K562 (cell line): ENCODE results near the gene NR3C1. TPM values are rescaled to one million over a fixed set of nuclear protein-coding genes. Genes with fewer than 3 reads are reported as not detected.

Experiments used
- ATAC-seq: fragments of 200-7000 bp; cut with Tn5 transposase; 3 replicates; pipeline ENCODE4 v1.9.1; 2020; ENCODE audit warnings: moderate library complexity
- BruUV-seq: library from RNA; stranded (reverse); fragments of 400-500 nt; replicated peaks from 2 replicates; lab custom pipeline; 2021; lab: Mats Ljungman, UMichigan
- CTCF ChIA-PET: fragments of 300-600 bp; formaldehyde crosslinking; extraction: SDS; loops from one replicate; lab custom pipeline; 2021; ENCODE audit warnings: low intra/inter-chr PET ratio; lab: Yijun Ruan, JAX
- POLR2A ChIA-PET: fragments of 300-600, 350-650 bp; sonication (Branson Sonifier 250); formaldehyde crosslinking; extraction: SDS; loops from one replicate; lab custom pipeline; 2021; ENCODE audit warnings: antibody characterized with exemption, inconsistent platforms; lab: Yijun Ruan, JAX
- DNase-seq, 4 experiments: peaks; one replicate each; pipeline versions ENCODE4 v3.0.0 to v3.0.0-alpha.2; 2011 to 2018; ENCODE audit warnings: low spot score in 3 of 4, mixed read lengths in 3 of 4; ENCODE audit errors: extremely low read depth in 1 of 4
- FAIRE-seq: peaks from 2 replicates; lab custom pipeline; 2011; peaks lifted over from hg19 to GRCh38; lab: Jason Lieb, UNC
- H2AFZ ChIP-seq: 2 replicates; pipeline ENCODE4 v1.6.0; 2011; ENCODE audit warnings: low read depth, low read length, control low read depth, inconsistent platforms
- H3K27ac ChIP-seq: fragments of 200-600 bp; 3 replicates; pipeline ENCODE4 v1.8.0; 2011; ENCODE audit warnings: low read depth, mild to moderate bottlenecking, control low read depth, inconsistent platforms, low read length, moderate library complexity, mixed read lengths; ENCODE audit errors: extremely low read depth
- H3K27me3 ChIP-seq, 2 experiments: fragments of 300-600 bp in 1 of 2; 2 replicates in 1 of 2; 3 replicates in 1 of 2; pipeline versions ENCODE4 v1.6.0 to v1.8.0; 2011; ENCODE audit warnings: inconsistent platforms in 2 of 2, low read length in 2 of 2, mild to moderate bottlenecking in 1 of 2, mixed read lengths in 1 of 2, moderate library complexity in 1 of 2; ENCODE audit not compliant: control insufficient read depth in 2 of 2, insufficient read depth in 2 of 2
- H3K36me3 ChIP-seq: fragments of 300-600 bp; 3 replicates; pipeline ENCODE4 v1.8.0; 2011; ENCODE audit warnings: mild to moderate bottlenecking, low read length, inconsistent platforms; ENCODE audit not compliant: control insufficient read depth, insufficient read depth
- H3K4me1 ChIP-seq, 2 experiments: fragments of 200-600 bp in 1 of 2; replicated peaks in 1 of 2; 2 replicates in 1 of 2; 3 replicates in 1 of 2; pipeline versions ENCODE4 v1.5.1 to v1.8.0; 2011; ENCODE audit warnings: inconsistent platforms in 2 of 2, low read length in 2 of 2, mild to moderate bottlenecking in 1 of 2, mixed read lengths in 1 of 2, moderate library complexity in 1 of 2; ENCODE audit not compliant: control insufficient read depth in 2 of 2, insufficient read depth in 2 of 2
- H3K4me2 ChIP-seq: 2 replicates; pipeline ENCODE4 v1.6.1; 2011; ENCODE audit warnings: low read length, control low read depth, inconsistent platforms, mixed read lengths; ENCODE audit not compliant: insufficient read depth
- H3K4me3 ChIP-seq: fragments of 200-600 bp; sonication (generic), shearing (Covaris generic); 2 replicates; pipeline ENCODE4 v1.5.1; 2016; ENCODE audit warnings: control low read depth, inconsistent platforms
- H3K79me2 ChIP-seq: fragments of 200-600 bp; 3 replicates; pipeline ENCODE4 v1.8.0; 2011; ENCODE audit warnings: low read length, inconsistent platforms; ENCODE audit not compliant: control insufficient read depth, insufficient read depth
- H3K9ac ChIP-seq, 2 experiments: 2 replicates each; pipeline versions ENCODE4 v1.6.0 to v1.6.1; 2011; ENCODE audit warnings: low read depth in 2 of 2, low read length in 2 of 2, control low read depth in 1 of 2, inconsistent platforms in 1 of 2, mild to moderate bottlenecking in 1 of 2, mixed read lengths in 1 of 2; ENCODE audit not compliant: insufficient read depth in 1 of 2
- H3K9me1 ChIP-seq: one replicate; pipeline ENCODE4 v1.6.0; 2011; ENCODE audit warnings: inconsistent platforms, mild to moderate bottlenecking, low read length, moderate library complexity; ENCODE audit not compliant: control insufficient read depth, insufficient read depth
- H3K9me3 ChIP-seq: replicated peaks from 2 replicates; pipeline ENCODE4 v1.5.1; 2011; ENCODE audit warnings: low read depth, low read length, inconsistent platforms; ENCODE audit not compliant: control insufficient read depth, insufficient read depth
- H4K20me1 ChIP-seq: replicated peaks from 2 replicates; pipeline ENCODE4 v1.6.1; 2011; ENCODE audit warnings: low read length, inconsistent platforms, mixed read lengths; ENCODE audit not compliant: control insufficient read depth, insufficient read depth
- IRF1 ChIP-seq: sonication (generic); formaldehyde crosslinking; IDR thresholded peaks from 2 replicates; pipeline ENCODE4 v1.8.0; 2022; ENCODE audit warnings: missing genetic modification reagents, mild to moderate bottlenecking, borderline replicate concordance
- NBN ChIP-seq: fragments of 450-650 bp; IDR thresholded peaks from 2 replicates; pipeline ENCODE4 v1.6.1; 2016; ENCODE audit warnings: low read depth, mild to moderate bottlenecking
- NR0B1 ChIP-seq: fragments of 450-650 bp; IDR thresholded peaks from one replicate; pipeline ENCODE4 v1.6.1; 2018; ENCODE audit warnings: mild to moderate bottlenecking, moderate library complexity; ENCODE audit not compliant: partially characterized antibody
- PHB ChIP-seq: fragments of 250-450 bp; sonication (Bioruptor Pico); IDR thresholded peaks from 2 replicates; pipeline ENCODE4 v1.5.0; 2021
- TAF7 ChIP-seq: fragments of 450-650 bp; IDR thresholded peaks from 2 replicates; pipeline ENCODE4 v1.6.1; 2016; ENCODE audit warnings: missing genetic modification characterization, missing compliant biosample characterization
- ZNF3 ChIP-seq: fragments of 250-450 bp; sonication (Bioruptor Pico); IDR thresholded peaks from 2 replicates; pipeline ENCODE4 v1.5.0; 2021; ENCODE audit warnings: mild to moderate bottlenecking, moderate library complexity
- WGBS: fragments of 100-300 bp; shearing (Covaris generic); methylation state at CpG from one replicate; pipeline ENCODE4 v1.1.6; 2016; ENCODE audit warnings: low coverage, mixed read lengths; ENCODE audit not compliant: insufficient coverage; ENCODE audit errors: missing lambda C conversion rate; 5-methylcytosine and 5-hydroxymethylcytosine counted together
- in situ Hi-C: fragments of 300-500 bp; cut with MboI; formaldehyde crosslinking; loops from 4 replicates; pipeline ENCODE4 v1.15.0; 2018; ENCODE audit warnings: inconsistent platforms, mixed read lengths
- intact Hi-C: fragments of 100-400 bp; cut with micrococcal nuclease; formaldehyde crosslinking; loops from 2 replicates; pipeline ENCODE4 v1.14.2; 2022
- polyA plus RNA-seq, 8 experiments: library from polyadenylated mRNA; depleted of rRNA in 4 of 8; stranded (reverse) in 5 of 8; unstranded in 3 of 8; fragments of >200 nt; fragmentation: Nextera tagmentation in 2 of 8; fragmentation: Illumina TruSeq in 1 of 8; extraction: Ambion mirVana in 2 of 8; extraction: Trizol in 1 of 8; gene quantifications; 2 replicates each; pipeline versions ENCODE4 v1.2.1 to v1.2.3, GENCODE V29; 2011 to 2014; ENCODE audit warnings: inconsistent platforms in 1 of 8, missing spikeins in 1 of 8
- total RNA-seq, 7 experiments: library from RNA; depleted of rRNA in 6 of 7; stranded (reverse); fragments of >200 nt in 6 of 7; fragmentation: Illumina TruSeq in 2 of 7; extraction: Trizol in 2 of 7; gene quantifications; 2 replicates each; pipeline versions ENCODE4 v1.2.1 to v1.2.3, GENCODE V29; 2011 to 2021; ENCODE audit warnings: low replicate concordance in 1 of 7

Gene NR3C1
- total and polyA plus RNA-seq, 9 of the 15 experiments (the other 6 are each of a cell fraction or from before 2014, with no cell fraction given), result 8.2 to 36.0 (median 15.0) TPM

- H3K79me2 ChIP-seq, result no peaks in the 10 kb centered on the region
- intact Hi-C loops, result no loop called here
- H3K9me1 ChIP-seq, result no peaks in the 10 kb centered on the region
- H3K4me2 ChIP-seq, result no peak overlapping the region
- no peaks in the 10 kb centered on the region for H3K9me3 ChIP-seq
- no peak overlapping the region for H3K27ac ChIP-seq
- TF ChIP-seq IRF1 (CRISPR knock-in tag), result no peak
- no peak for TF ChIP-seq TAF7 (tag)
- no peak for TF ChIP-seq ZNF3 (CRISPR knock-in tag)
- no peak for TF ChIP-seq NBN
- TF ChIP-seq PHB (CRISPR knock-in tag), result no peak
- TF ChIP-seq NR0B1, result no peak
- H3K4me3 ChIP-seq, result no peak overlapping the region
- 7% methylated on average over 3 of the region's 3 CpGs for WGBS
- no peaks in the 10 kb centered on the region for H3K4me1 ChIP-seq
- BruUV-seq, result no TSS peak
- in situ Hi-C loops, result no loop called here
- POLR2A ChIA-PET, result interaction anchor here (0.6 kb wide), 1 partner anchor 150 kb away, joined by 4 read pairs; no protein-coding TSS in a partner anchor
- FAIRE-seq, result no peak
- ATAC-seq, result no peak
- H3K36me3 ChIP-seq, result no peaks in the 10 kb centered on the region
- no peaks in the 10 kb centered on the region for H4K20me1 ChIP-seq
- no peak overlapping the region for H2AFZ ChIP-seq
- peaks cover 0 to 5% of the 10 kb centered on the region in 2 experiments; a peak in 3 of 5 replicates for H3K27me3 ChIP-seq
- DNase-seq, result no peak
- no peak overlapping the region for H3K9ac ChIP-seq
- CTCF ChIA-PET, result no interaction called here
These were observed 23.7 kb upstream of the NR3C1 start for GRCh38 chr5:143427122-143427735.
